ENCODE measurements around the gene GON4L.
"Not testable (repeated sequence)": the region's sequence is repeated elsewhere in the genome, so short reads cannot be mapped to it uniquely, and the experiment has no call there.

GON4L gene

DNA sequence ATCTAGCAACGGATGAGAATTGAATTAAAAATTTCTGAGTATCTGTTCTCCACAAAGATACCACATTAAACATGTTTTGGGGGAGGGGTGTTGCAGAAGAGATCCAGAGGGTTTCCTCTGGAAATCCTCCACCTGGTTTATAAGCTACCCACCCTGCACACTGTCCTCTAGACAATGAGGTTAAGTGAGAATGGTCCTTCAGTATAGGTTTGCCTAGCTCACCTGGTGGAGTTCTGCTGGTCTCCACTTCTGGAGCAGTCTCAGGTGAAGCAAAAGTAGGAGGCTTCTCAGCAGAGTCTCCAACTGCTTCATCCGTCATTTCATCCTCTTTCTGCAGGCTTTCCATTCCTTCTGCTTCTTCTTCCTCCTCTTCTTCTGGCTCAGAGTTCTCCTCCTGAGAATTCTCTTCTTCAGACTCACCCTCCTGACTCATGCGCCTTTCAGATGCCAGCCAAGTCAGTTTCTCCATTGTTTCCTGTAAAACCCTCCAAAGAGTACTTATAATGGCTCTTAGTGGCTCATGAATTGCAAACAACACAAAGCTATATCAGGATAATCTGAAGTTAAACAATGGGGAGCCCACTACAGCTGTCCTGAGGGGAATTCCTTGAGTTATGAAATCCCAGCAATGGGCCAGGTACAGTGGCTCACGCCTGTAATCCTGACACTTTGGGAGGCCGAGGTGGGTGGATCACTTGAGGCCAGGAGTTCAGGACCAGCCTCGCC, 93.8 kb downstream of the GON4L start:
- DNase-seq (ENCODE audit: low read depth): peak; percentile 64
- H3K4me3 ChIP-seq (ENCODE audit: low read depth, low read length): not testable (repeated sequence)

DNA sequence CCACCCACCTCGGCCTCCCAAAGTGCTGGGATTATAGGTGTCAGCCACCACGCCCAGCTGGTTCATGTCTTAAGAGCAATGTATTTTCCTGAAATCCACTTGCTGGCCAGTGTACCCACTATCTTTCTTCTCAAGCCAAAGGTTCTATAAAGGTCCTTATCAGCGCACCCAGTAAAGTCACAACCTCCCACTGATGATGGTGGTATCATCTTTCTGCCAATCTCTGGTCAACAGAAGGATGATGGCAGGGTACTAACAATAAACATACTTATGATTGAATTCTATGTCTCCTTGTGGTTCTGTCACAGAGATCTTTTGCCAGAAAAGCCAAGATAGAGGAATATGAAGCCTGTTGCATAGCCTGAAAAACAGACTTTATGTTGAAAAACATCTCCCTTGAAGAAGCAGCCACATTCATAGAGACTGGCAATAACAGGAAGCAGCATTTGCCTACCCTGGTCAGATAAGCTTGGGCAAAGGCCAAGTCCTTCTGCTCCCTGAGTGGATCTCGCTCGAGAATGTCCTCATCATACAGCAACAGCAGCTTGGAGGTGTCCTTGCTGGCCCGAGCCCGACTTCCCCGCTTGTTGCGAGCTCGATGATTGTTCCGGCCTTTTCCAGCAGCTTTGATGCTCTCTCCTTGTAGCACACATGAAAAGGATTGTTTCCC, 95.1 kb downstream of the GON4L start:
- no peak overlapping the region for H3K4me3 ChIP-seq (ENCODE audit: low read depth, low read length)
- DNase-seq (ENCODE audit: low read depth): no peak

DNA sequence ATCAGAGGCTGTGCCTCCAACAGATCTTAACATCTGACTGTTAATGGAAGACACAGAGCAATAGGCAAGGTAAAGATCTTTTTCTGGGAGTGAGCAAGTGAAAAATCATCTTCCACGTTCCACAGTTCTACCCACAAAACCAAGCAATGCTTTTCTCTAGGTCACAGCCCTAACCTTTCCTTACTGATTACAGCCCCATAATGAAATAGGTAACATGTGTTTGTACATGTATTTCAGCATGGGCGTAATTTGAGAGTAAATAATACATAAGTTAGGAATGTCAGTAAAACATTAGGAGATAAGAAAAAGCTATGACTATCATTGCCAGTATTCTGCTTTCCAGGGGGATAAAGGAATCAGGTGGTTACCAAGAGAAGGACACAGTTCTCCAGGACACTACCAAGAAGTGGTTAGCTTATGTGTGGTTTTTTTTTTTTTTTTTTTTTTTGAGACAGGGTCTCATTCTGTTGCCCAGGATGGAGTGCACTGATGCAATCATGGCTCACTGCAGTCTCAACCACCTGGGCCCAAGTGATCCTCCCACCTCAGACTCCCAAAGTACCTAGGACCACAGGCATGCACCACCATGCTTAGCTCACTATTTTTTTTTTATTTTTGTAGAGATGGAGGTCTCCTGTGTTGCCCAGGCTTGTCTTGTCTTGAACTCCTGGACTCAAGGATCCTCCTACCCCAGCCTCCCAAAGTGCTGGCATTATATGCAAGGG, 96.1 kb downstream of the GON4L start:
- DNase-seq (ENCODE audit: low read depth): no peak
- no peak overlapping the region for H3K4me3 ChIP-seq (ENCODE audit: low read depth, low read length)

DNA sequence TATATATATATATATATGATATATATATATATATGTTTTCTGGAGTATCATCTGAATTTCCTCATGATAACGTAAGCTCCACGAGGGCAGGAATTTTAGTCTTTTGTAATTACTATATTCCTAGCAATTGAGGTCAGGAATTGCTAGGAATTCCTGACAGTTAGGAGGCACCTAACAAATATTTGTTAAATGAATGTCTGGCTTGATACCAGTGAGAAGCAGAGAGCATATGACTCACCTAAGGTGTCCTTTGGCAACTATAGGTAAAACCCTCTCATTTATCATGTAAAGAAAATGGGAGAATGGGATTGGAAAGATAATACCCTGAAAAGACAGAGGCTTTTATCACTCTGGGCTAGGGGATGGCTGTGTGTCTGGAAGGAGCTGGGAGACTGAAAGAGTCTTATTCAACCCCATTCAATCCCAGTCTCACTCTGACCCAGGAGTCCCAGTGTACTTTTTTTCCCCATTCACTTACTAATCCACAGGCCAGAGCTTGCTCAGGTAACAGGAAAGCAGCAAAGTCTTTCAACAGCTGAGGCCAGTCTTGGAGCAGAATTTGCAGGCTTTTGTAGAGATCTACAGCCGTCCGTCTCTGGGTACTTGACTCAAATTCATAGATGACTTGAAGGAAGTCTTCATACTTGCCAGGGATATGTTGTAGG, 96.9 kb downstream of the GON4L start:
- no peak overlapping the region for H3K4me3 ChIP-seq (ENCODE audit: low read depth, low read length)

DNA sequence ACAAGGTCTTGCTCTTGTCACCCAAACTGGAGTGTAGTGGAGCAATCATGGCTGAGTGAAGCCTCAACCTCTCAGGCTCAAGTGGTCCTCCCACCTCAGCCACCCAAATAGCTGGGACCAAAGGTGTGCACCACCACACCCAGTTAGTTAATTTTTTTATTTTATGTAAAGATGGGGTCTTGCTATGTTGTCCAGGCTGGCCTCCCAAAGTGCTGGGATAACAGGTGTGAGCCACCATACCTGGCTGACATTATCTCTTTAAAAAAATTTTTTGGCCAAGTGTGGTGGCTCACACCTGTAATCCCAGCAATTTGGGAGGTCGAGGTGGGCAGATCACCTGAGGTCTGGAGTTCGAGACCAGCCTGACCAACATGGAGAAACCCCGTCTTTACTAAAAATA, 98.0 kb downstream of the GON4L start:
- H3K4me3 ChIP-seq (ENCODE audit: low read depth, low read length); DNase-seq (ENCODE audit: low read depth): not testable (repeated sequence)

More for the DNA sequence above, 96.9 kb downstream of the GON4L start:
- no peak for DNase-seq (ENCODE audit: low read depth)

DNA sequence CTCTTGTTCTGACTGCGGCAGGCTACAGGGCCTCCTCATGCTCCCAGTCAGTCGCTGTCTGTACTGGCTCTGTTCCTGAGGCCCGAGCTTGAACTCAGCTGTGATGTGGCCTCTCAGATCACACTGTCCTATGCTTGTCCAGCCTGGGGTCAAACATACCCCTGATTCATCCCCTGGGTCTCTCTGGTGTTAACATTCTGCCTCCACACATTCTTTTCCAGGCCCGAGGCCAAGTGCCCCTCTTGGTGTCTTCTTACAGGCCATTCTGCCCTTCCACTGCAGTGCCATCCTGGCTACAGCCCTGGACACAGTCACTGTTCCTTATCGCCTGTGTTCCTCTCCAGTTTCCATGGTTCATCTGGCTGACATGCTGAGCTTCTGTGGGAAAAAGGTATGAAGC, 108.9 kb downstream of the GON4L start:
- H3K4me3 ChIP-seq (ENCODE audit: low read depth, low read length): not testable (repeated sequence)

DNA sequence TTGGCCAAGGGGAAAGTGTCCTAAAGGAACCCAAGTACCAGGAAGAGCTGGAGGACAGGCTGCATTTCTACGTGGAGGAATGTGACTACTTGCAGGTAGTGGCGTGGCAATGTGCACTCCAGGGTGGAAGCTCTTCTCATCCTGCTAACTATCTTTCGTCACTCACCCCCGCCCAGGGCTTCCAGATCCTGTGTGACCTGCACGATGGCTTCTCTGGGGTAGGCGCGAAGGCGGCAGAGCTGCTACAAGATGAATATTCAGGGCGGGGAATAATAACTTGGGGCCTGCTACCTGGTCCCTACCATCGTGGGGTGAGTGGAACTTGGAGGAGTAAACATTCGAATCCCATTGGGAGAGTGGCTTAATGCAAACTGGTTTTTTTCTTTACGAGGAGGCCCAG, 109.4 kb downstream of the GON4L start:
- DNase-seq (ENCODE audit: low read depth); H3K4me3 ChIP-seq (ENCODE audit: low read depth, low read length): not testable (repeated sequence)

More for the DNA sequence above, 108.9 kb downstream of the GON4L start:
- not testable (repeated sequence) for DNase-seq (ENCODE audit: low read depth)

DNA sequence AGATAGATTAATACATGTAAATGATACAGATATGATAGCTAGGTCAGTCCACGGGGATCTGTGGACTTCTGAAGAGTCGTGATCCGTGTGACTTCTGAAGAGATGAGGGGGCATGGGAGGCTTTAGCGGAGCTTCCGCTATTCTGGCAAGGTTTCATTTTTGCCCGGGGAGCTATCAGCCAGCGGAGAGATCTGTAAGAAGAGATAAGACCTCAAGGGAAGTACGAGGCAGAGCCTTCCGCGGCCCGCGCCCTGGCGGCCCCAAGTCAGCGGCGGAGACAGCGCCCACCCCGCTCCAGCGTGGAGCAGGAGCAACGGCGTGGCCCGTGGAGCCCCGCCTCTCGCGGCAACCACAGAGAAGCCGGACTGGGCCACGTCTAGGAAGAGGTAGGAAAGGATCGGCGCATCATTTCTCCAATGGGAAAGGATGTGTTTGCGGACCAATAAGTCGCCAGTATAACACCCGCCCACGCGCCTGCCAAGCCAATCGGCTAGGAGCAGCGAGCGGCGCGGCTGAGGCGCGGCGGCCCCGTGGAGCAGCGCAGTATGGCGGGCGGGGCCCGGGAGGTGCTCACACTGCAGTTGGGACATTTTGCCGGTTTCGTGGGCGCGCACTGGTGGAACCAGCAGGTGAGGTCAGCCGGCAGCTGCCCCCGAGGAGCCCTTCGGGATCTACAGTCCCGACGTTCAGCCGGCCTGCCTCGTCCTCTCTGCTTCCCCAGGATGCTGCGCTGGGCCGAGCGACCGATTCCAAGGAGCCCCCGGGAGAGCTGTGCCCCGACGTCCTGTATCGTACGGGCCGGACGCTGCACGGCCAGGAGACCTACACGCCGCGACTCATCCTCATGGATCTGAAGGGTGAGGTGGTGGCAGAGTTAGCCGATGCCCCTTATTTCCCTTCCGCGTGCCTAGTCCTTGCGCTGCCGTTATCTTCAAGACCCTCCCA, 111.5 kb downstream of the GON4L start:
- peak overlapping the region; percentile 80 for H3K4me3 ChIP-seq (ENCODE audit: low read depth, low read length)
- peak; percentile 97 for DNase-seq (ENCODE audit: low read depth)

DNA sequence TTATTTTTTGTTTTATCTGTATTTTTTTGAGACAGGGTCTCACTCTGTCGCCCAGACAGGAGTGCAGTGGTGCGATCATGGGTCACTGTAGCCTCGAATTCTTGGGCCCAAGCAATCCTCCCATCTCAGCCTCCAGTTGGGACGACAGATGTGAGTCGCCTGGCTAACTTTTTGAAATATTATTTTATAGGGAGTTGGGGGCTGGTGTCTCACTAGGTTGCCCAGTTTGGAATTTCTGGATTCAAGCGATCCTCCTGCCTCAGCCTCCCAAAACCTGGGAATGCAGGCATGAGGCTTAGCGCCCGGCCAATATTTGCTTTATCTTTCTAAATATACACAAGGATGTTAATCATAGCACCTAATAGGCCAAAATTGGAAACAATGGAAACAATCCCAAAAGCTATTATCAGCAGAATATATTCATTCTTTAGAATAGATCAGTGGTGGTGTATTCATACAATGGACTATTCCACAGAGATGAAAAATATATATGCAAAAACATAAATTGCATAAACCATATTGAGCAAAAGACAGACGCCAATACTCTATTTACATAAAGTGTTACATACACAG, 112.2 kb downstream of the GON4L start:
- DNase-seq (ENCODE audit: low read depth): no peak
- peak overlapping the region; percentile 80 for H3K4me3 ChIP-seq (ENCODE audit: low read depth, low read length)

DNA sequence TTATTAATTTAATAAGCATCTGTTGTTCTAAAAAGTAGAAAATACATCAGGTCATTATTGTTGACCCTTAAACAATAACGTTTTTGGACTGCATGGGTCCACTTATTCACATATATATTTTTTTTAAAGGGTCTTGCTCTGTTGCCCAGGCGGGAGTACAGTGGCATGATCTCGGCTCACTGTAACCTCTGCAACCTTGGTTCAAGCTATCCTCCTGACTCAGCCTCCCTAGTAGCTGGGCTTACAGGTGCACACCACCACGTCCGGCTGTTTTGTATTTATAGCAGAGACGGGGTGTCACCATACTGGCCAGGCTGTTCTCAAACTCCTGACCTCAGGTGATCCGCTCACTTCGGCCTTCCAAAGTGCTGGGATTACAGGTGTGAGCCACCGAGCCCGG, 115.1 kb downstream of the GON4L start:
- no peak overlapping the region for H3K4me3 ChIP-seq (ENCODE audit: low read depth, low read length)
- no peak for DNase-seq (ENCODE audit: low read depth)

DNA sequence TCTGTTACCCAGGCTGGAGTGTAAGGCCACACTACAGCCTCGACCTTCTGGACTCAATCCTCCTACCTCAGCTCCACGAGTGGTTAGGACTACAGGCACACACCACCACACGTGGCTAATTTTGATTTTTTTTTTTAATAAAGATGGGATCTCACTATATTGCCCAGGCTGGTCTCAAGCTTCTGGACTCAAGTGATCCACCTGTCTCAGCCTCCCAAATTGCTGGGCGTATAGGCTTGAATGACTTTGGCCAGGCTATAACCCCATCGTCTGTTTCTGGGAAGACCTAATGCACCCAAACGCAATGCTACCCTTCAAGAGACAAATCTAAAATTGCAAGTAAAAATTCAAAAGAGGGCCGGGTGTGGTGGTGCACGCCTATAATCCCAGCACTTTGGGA, 116.0 kb downstream of the GON4L start:
- no peak overlapping the region for H3K4me3 ChIP-seq (ENCODE audit: low read depth, low read length)
- no peak for DNase-seq (ENCODE audit: low read depth)

DNA sequence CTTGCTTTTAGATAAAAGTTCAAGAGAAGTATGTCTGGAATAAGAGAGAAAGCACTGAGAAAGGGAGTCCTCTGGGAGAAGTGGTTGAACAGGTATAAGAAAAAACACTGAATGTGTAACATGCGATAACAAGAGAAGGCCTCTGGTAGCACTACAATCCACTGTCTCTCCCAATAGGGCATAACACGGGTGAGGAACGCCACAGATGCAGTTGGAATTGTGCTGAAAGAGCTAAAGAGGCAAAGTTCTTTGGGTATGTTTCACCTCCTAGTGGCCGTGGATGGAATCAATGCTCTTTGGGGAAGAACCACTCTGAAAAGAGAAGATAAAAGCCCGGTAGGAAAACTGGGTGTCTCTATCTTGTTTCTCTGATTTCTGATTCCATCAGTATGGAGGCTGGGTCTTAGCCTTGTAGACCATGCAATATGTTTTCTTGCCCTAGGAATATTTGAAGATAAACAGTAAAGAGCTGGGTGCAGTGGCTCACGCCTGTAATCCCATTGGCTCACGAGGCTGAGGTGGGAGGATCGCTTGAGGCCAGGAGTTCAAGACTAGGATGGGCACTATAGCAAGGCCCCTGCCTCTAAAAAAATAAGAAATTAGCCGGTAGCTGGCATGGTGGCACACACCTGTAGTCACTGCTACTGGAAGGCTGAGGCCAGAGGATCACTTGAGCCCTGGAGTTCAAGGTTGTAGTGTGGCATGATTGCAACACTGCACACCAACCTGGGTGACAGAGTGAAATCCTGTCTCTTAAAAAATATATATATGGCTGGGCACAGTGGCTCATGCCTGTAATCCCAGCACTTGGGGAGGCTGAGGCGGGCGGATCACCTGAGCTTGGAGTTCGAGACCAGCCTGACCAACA, 127.7 kb downstream of the GON4L start:
- peak; percentile 12 for DNase-seq (ENCODE audit: low read depth)

DNA sequence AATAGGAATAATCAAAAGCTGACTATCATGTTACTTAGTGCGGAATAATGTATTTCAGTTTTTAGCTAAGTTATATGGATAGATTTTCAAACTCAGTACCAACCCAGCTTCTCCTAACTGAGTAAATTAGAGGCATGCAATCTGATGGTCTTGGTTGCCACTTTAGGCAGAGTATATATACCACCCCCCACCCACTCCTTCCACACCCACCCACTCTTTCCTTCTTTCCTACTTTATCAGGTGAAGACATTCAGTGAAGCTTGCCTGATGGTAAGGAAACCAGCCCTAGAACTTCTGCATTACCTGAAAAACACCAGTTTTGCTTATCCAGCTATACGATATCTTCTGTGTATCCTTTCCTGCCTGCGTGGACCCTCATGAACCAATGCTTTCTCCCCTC, 131.9 kb downstream of the GON4L start:
- no peak overlapping the region for H3K4me3 ChIP-seq (ENCODE audit: low read depth, low read length)
- DNase-seq (ENCODE audit: low read depth): no peak

More for the DNA sequence above, 127.7 kb downstream of the GON4L start:
- H3K4me3 ChIP-seq (ENCODE audit: low read depth, low read length): no peak overlapping the region

DNA sequence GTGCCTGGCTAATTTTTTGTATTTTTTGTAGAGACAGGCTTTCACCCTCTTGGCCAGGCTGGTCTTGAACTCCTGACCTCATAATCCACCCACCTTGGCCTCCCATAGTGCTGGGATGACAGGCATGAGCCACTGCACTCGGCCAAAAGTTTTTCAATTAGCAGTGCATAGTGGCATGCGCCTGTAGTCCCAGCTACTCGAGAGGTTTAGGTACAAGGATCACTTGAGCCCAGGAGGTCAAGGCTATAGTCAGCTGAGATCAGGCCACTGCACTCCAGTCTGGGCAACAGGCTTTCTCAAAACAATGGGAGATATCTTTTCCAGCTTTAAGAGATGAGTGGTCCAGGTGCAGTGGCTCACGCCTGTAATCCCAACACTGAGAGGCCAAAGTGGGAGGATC, 137.3 kb downstream of the GON4L start:
- no peak overlapping the region for H3K4me3 ChIP-seq (ENCODE audit: low read depth, low read length)
- DNase-seq (ENCODE audit: low read depth): no peak

DNA sequence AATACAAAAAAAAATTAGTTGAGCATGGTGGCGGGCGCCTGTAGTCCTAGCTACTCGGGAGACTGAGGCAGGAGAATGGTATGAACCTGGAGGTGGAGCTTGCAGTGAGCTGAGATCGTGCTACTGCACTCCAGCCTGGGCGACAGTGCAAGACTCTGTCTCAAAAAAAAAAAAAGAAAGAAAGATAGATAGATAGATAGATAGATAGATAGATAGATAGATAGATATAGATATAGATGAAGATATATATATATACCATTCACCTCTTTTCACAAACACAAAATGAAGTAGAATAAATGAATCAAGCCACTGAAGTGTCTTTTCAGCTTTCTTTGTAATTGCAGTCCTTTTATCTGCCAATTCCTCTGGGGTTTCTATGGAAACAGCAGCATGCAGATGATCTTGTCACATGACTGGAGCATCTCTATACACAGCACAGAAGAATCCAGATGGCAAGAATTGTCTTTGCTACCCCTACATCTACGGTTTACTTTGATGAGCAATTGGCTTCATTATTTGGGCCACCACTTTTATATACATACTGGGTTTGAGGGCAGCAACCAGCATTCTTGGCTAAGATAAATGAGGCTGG, 138.4 kb downstream of the GON4L start:
- DNase-seq (ENCODE audit: low read depth); H3K4me3 ChIP-seq (ENCODE audit: low read depth, low read length): not testable (repeated sequence)

DNA sequence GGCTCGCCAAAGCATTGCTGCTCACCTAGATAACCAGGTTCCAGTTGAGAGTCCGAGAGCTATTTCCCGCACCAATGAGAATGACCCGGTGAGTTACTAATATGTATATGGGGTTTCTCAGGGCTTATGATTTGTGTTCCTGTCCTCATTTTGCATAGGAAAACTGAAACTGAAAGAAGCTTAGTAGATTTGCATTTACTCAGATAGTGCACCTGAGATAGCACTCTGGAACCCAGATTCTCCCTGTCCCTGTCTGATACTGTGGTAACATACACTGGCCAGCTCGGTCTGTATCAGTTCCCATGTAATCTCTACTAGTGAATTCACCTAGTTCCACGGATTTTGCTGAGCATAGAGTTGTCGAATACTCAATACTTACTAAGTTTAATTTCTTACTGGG, 140.0 kb downstream of the GON4L start:
- no peak for DNase-seq (ENCODE audit: low read depth)

DNA sequence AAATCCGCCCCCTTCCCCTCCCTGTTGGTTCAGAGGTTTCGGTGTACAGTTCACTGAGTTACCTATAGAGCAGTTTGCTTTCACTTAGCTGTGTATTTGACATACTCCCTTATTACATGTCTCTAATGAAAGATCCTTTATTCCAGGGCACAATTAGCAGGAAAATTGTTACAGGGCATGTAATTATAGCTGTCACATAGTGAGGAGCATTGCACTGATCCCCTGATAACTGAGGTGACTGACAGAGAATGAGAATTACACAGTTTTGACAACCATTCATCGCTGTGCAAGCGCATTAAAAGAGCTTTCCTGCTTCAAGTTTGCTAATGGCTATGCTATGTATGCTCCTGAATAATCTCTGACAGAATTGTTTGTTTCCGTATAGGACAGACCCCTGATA, 141.2 kb downstream of the GON4L start:
- no peak for DNase-seq (ENCODE audit: low read depth)
- no peak overlapping the region for H3K4me3 ChIP-seq (ENCODE audit: low read depth, low read length)

More for the DNA sequence above, 140.0 kb downstream of the GON4L start:
- H3K4me3 ChIP-seq (ENCODE audit: low read depth, low read length): no peak overlapping the region
